NCI-H1694 treated with DMSO at 0.1 percent for 48 hours (cell line): ENCODE data around the gene CTNNA2.

Experiments
- DNase-seq: peaks from one replicate; lab custom pipeline; 2025; lab: John Stamatoyannopoulos, UW

CTNNA2 gene

DNA sequence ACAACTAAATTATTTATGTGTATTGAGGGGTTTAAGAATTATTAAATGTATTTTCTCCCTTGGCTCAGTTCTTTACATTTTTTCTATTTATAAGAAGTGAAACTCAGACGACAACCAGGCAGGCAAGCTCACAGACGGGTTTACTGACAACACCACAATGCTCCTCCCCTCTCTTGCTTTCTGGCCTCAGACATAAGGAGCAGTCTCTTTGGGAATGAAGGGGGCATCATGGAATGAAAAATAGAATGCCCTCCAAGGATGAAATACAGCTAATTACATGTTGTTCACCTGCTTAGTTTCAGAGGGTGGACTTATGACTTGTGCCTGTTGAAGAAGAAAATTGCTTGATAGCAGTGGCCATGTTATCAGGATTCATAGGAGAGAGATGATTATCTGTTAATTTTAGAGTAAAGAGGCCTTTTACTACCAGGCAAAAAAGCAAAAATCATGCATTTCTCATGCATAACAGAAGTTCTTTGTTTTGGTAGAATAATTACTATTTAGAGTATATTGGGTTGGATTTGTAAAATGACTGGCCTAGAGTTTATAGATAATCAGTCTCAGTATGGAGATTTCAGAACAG lies 963.8 kb downstream of the CTNNA2 start:
- DNase-seq = no peak

DNA sequence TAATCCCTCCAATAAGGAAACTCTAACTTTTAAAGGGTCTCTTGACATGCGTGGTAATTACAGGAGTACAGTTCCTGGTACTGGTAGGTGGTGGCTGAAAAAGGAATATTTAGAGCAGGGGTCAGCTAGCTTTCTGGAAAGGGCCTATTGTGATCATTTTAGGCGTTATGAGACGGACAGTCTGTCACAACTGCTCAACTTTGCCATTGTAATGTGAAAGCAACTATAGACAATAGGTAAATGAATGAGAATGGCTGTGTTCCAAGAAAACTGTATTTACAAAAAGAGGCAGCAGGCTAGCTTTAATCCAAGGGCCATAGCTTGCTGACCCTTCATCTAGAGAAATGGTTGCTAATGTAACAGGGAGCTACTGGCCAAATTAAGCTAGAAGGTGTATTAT lies 969.4 kb downstream of the CTNNA2 start:
- DNase-seq = no peak

DNA sequence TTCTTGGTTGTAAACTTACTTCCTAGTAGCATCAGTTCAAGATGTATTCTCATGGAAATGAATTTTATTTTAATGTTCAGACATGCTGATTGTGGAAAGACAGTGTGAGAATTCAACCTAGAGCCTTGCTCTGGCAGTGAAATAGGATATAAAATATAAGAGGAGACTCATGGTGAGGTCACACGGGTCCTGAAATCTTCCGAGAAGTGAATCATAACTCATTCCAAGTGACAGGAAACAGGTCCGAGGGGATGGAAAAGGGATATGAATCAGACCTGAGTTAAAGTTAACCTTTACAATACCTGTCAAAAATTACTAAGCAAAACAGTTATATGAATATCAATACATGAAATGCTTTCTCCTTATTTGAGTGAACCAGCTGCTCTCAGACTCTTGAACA lies 976.9 kb downstream of the CTNNA2 start:
- DNase-seq = no peak

DNA sequence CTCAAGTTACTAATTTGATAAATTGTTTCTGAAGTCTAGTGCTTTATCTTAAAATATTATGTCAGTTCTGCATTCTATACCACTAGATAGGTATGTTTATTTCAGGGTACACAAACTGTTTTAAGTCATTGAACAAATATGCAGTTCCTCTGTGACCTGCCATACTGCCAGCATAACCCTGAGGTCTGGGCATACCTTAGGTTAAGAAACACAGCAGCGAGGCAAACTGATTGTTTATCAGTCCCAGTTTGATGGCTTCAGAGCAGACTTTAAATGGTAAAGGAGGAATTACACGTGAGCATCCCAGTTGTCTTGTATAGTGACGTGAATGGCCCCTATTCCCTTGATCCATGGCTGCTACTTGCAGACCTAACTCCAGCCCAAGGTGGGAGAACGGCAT lies 978.1 kb downstream of the CTNNA2 start:
- DNase-seq = no peak

DNA sequence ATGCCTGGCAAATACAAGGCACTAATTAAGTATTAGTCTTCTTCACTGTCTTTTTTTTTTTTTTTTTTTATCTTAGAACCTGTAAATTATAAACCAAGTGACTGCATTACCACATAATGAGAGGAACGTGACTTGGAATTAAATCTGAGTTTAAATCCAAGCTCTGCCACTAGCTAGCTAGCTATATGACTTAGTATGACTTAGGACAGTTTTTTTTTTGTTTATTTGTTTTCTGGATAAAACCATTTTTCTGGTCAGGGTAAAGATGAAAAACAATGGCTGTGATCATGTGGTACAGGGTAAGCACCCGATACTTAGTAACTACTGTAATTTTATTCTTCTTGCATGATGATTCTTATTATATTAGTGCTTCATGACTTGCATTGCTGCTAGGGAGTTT lies 983.5 kb downstream of the CTNNA2 start:
- DNase-seq = no peak

DNA sequence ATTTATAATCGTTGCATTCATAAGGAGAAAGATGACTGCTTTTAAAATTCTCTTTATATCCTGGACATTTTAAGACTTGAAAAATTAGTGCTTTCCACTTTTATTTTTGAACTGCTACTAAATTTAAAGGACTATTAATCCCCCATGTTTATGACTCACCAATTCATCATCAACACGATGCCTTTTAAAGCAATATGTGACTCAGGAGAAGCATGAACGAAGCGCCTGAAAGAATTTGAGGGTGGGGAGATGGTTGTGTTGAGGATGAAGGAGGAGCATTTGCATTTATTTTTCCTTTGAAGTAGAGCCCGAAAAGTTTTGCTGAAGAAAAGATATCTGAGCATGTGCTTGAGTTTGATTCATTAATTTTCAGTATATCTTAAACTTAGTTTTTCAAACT lies 983.9 kb downstream of the CTNNA2 start:
- no peak for DNase-seq

DNA sequence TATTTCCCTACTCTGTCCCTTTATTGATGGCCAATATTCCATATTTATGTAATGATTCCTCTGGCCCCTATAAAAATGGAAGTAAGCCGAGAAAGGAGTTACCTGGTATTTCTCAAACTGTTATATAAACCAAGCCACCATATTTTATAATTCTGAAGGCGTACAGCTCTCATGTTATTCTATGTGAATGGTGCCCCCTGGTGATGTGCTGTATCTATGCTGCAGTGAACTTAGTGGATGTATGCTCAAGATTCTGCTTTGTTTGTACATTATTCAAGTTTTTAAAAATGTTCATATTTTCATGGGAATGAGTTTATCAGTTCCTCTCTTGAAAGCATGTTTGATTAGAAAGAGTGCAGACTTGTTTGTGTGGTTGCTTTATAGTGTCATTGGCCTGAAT lies 986.2 kb downstream of the CTNNA2 start:
- peak; percentile 63 for DNase-seq

DNA sequence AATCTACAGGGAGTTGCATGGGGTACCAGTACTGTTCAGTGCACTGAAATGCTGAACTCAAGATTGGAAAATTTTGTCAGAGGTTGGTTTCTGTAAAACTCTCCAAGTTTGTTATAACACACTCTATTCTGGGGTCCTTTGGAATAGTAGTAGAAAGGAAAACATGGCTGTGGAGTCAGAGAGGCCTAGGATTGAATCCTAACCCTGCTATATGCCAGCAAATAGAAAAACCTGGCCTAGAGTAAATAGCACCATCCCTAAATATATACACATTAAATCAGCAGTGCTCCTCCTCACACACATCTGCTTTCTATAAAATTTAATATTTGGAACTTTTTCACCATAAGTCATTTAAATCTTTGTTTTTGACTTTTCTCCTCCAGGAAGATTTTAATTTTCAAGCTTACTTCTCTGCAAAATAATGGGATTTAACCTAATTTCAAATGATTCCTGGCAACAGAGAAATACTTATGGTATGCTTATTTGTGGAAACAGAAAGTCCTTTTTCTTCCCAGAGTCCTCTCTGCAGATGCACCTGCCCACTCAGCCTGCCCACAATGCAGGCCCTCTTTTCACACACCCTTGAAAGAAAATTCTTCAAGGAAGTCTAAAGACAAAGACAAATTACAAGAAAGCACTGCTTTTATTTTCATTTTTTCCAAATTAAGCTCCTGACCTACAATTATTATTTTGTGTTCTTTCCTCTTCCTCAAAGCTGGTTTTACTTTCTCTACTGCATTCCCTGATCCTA lies 989.2 kb downstream of the CTNNA2 start:
- no peak for DNase-seq

DNA sequence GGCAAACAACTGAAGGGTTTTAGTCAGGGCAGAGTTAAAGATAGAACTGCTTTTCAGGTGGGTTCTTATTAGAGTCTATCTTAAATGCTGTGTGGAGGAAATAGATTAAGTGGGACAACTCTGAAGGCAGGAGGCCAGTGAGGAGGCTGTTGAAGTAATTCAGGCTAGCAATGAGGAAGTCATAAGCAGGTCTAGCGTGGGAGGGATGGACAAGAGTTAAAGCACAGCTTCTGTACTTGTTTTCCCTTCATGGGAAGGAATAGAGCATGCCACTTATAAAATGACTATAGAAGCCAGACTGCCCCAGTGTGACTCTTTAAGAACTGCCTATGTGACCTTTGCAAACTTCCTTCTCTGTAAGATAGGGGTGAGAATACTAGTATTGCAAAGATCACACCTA lies 993.7 kb downstream of the CTNNA2 start:
- DNase-seq = no peak

DNA sequence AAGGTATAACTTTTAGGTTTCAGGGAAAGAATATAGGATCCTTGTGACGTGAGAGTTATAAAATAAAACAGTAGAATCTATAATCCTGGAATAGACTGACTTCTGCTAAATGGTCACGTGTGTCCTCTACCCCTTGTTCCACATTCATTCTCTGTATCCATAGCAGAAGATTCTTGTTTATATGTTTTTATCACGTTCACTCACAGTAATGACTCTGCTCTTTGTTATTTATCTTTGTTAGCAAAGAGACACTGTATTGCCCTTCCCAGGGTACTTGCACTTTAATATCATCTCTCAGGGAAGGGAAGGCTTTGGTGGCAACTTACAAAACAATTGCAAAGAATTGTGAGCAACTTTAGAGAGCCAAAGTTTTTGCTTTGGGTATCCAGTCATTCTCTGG lies 997.9 kb downstream of the CTNNA2 start:
- no peak for DNase-seq

DNA sequence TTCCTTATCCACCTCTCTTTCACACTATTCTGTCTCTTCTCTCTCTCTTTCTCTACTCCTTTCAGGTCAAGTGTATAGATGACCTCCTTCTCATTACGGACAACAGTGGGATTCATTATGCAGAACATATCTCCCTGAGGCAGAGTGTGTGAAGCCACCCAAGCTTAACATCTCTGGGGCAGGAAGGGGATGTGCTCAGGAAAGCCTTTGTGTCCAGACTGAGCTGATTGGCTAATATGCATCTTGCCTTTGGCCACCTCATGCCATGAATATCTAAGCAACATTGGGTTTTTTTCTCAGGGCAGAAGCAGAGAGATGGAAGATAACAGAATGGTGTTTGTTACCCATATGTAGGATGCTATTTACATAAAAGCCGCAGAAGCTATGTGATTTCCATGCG lies 1003.1 kb downstream of the CTNNA2 start:
- DNase-seq = no peak

DNA sequence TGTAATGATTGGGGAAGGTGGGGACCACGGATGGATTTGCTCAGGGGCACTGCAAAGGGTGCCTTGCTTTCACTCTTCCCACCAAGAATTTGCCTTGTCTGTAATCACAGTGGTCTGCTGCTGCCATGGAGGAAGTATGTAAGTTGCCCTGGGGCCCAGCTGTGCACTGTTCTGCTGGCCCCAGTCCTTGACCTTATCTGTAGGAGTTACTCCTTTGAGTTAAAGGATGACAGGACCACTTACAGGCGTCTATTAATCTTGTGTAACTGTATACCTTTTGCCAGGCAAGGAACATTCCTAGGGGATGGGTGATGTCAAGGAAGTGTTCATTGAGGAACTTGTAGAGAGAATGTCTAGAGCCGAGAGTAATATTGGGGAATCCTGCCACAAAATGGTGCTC lies 1004.5 kb downstream of the CTNNA2 start:
- no peak for DNase-seq

DNA sequence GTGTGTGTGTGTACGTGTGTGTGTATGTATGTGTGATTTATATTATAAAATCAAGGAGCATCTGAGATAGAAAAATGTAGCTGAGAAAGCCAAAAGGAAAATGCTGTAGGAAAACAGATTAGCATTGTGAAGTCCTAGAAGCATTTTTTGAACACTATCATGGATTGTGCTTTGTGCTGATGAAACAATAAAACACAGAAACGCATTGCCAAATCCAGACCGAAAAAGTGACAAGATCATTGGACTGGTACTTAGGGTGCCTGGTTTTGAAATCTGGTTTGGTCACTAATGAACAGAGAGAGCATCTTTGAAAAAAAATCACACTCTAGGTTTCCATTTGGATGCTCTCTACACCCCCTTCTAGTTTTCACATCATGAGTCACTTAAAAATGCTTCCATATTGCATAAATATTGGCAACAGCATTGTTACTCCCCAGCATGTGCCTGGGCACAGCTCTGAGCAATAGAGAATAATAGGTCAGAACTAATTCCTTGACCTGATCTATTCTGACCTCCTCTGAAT lies 1006.3 kb downstream of the CTNNA2 start:
- DNase-seq = no peak

DNA sequence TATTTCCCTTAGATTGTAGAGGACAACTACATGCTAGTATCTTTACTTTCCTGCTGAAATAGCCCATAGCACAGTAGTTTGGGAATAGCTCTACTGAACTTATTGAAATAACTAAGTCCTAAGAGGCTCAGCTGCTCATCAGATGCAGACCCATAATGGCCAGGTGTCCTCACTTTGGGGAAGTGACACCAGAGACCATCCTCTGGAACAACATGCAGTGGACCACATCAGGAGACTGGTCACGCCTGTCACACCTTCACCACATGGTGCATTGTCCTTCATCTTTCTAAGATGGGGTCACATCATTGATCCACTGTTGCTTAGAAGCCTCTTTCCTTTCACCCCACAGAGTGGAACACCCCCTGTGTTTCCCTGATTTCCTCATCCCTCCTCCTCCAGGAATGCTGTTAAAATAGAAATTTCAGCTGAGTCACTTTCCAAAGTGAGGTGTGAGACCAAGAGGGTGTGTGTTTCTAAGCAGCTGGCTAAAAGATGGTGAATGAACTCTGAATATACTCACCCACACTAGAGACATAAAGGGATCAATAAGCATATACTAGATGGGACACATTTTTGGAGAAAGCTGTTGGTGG lies 1006.9 kb downstream of the CTNNA2 start:
- DNase-seq = no peak

DNA sequence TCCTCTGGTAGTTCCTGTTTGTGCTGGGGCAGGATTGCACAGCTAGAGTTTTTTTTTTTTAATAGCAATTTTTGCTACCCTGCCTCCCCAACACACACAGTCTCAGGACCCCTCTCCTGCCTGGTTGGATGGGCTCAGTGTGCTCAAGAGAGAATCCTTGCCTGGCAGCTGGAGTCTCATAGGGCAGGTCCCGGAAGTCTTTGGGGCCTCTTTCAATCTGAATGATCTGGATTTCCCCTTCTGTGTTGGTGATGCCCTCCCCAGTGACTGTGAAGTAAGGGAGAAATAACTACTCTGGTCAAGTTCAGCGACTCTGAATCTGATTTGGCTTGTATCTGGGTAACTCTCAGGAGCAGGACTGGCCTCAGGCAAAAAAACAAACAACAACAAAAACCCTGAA lies 1012.3 kb downstream of the CTNNA2 start:
- DNase-seq = no peak

DNA sequence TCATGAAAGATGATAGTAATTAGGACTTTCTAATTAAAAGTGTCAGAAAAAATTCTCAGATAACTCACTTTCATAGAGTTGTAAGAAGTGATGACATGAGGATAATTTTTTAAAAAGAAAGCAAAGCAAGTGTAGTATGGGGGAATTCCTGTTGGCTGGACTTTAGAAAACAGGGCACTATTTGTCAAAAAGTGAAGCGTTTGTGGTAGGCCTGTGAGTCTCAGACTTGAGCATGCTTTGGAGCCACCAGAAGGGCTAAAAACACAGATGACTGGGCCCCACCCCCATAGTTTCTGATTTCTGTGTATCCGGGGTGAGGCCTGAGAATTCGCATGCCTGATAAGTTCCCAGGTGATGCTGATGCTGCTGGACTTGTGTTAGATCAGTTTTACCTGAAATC lies 1014.3 kb downstream of the CTNNA2 start:
- no peak for DNase-seq

DNA sequence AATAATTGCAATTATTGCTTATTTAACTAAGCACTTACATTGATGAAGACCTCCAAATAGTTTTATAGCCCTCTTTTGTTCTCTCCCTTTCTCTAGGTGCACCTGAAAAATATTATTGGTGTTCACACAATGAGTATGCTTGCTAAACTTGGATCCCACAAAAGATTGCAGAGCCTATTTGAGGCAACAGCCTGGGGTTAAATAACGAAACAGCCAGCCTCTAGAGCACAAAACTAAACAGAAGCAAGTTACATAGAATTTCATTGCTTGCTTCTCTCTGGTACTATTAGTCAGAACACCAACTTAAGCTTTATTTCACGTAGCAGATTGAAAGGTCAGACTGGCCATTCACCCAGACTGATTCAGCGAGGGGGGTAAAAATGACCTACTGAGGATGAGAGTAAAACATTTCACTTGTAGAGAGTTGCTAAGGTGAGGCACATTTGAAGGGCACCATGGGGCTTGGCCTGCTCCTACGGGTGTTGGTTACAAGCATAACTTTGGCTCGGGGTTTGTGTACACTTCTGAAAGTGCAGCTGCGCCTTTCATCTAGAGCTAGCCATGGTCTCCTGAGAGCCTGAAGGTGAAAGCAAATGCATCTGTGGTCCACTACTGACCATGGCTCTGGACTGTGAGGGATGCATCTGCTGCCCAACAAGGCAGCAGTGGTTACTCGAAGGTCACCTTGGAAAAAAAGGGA lies 1016.8 kb downstream of the CTNNA2 start:
- DNase-seq = no peak

DNA sequence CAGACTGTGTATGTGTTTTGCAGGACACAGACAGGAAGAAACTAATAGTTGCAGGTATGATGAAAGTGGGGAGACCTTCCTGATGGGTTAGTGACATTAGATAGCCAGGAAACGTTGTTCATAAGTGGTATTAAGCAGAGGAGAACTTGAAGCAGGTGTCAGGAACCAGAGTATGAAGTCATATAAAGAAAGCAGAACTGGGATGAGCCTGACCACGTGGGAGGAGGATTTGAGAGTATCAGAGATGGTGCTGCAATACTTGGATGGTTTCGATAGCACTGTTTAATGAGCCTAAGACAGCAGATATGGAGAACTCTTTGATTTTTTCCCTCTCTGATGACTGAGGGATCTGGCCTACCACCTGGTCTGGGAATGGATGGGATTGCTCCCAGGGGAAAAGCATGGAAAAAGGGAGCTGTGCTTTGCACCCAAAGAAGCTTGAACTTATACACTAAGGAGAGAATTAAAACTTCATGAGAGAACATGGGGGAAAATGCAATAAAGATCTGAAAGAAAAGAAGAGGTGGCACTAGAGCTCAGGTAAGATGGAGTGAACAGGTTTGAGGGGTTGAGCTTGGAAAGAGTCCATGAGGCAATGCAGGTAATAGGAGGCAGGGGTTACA lies 1017.7 kb downstream of the CTNNA2 start:
- DNase-seq = no peak

DNA sequence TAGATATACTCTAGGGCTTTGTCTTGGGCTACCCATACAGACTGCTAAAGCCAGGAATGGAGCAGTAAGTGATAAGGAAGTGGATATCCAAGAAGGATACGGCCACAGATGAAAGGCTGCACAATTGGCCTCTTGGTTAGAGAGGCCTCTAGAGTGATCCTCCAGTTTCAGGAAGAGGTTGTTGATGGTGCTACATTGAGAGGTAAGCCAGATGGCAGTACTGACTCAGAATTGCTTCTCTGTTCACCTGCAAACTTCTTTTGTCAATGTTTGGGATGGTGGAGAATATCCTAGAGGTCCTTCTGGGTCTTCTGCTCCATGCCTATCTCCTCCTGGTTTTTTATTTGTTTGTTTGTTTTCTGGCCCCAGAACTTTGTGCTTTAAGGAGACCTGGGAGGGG lies 1018.5 kb downstream of the CTNNA2 start:
- no peak for DNase-seq

DNA sequence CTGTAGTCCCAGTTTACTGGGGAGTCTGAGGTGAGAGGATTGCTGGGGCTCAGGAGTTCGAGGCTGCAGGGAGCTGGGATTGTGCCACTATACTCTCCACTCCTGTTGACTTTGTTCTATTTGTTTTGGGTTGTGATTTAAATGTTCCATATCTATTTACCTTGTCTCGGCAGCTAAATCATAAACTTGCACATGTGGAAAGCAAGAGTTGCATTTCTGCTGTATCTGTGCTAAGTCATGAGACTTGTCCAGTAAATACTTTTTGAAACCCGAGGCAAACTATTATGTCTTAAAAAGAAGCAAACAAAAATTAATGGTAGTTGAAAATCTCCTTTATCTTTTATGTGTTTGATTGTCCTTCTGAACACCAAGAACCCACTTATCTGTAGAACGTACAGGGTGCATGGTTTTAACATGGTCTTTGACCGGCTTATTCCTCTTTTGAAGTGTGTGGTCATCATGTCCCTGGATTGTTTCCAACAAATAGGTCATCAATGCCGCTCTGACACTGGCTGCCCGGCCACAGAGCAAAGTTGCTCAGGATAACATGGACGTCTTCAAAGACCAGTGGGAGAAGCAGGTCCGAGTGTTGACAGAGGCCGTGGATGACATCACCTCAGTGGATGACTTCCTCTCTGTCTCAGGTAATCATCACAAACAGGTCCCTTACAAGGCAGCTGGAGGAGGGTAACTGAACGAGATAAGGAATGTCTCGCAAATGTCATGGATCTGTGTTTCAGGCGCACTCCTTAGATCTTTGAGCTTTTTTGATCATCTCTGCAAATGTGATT lies 1032.8 kb downstream of the CTNNA2 start:
- no peak for DNase-seq

DNA sequence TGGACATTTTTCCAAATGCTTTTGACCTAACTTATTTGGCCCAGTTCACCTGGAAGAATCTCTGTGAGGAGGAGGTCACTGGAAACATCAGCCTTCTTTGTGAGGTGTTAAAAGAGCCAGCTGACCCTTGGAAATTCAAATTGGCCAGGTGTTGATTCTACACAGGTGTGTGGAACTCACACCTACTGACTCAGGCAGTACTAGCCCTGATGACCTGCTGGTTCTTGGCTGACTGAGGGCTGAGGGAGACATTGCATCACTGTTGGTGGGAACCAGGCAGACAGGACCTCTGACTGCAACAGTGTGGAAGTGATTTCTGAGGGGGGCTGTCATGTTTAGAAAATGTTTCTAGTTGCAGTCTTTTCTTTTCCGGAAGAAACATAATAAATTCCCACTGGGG lies 1033.9 kb downstream of the CTNNA2 start:
- no peak for DNase-seq

DNA sequence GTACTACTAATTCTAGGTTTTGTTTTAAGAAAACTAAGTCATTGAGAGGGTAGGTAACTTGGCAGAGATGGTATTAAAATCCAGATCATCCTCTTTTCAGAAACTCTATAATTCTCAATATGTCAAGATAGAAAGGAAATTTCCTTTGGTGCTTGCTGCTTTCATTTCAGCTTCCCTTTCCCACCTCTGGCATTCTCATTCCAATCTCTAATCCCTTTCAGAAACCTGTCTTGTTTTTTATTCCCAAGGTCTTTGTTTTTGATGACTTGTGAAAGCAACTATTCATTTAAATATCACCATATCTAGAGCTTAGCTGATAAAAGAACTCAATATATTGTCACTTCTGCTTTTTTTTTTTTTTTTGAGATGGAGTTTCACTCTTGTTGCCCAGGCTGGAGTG lies 1034.5 kb downstream of the CTNNA2 start:
- DNase-seq = no peak
